Endothelial cell of umbilical vein (primary cell): ENCODE measurements around the gene MVK. TPM values are rescaled to one million over a fixed set of nuclear protein-coding genes. Genes with fewer than 3 reads are reported as not detected.

Source experiments
- BruUV-seq: library from RNA; stranded (reverse); fragments of 400-500 nt; replicated peaks from 2 replicates; lab custom pipeline; 2021; lab: Mats Ljungman, UMichigan
- CTCF ChIA-PET: fragments of 300-600, 350-600 bp; sonication (Branson Sonifier 250); formaldehyde crosslinking; loops from one replicate; lab custom pipeline; 2021; ENCODE audit warnings: antibody characterized with exemption, inconsistent platforms; lab: Charles Lee
- POLR2A ChIA-PET: fragments of 300-600, 350-600 bp; sonication (Branson Sonifier 250); formaldehyde crosslinking; loops from one replicate; lab custom pipeline; 2021; ENCODE audit warnings: antibody characterized with exemption, inconsistent platforms; lab: Charles Lee
- DNase-seq: peaks from one replicate; pipeline ENCODE4 v3.0.0-alpha.2; 2011; ENCODE audit warnings: low read depth, low spot score
- FAIRE-seq: peaks from 2 replicates; lab custom pipeline; 2011; peaks lifted over from hg19 to GRCh38; lab: Jason Lieb, UNC
- H2AFZ ChIP-seq: 2 replicates; pipeline ENCODE4 v1.6.0; 2012; ENCODE audit warnings: low read depth, low read length, control low read depth, inconsistent platforms
- H3K27ac ChIP-seq: 2 replicates; pipeline ENCODE4 v1.5.1; 2011; ENCODE audit warnings: low read depth, mild to moderate bottlenecking, control low read depth, low read length, moderate library complexity; ENCODE audit not compliant: insufficient read depth
- H3K27me3 ChIP-seq, 2 experiments: 2 replicates each; pipeline versions ENCODE4 v1.6.0 to v1.6.1; 2011; ENCODE audit warnings: low read length in 2 of 2, mixed read lengths in 1 of 2; ENCODE audit not compliant: control insufficient read depth in 2 of 2, insufficient read depth in 2 of 2
- H3K36me3 ChIP-seq, 2 experiments: 2 replicates in 1 of 2; 3 replicates in 1 of 2; pipeline ENCODE4 v1.5.1; 2011; ENCODE audit warnings: low read length in 2 of 2, mild to moderate bottlenecking in 1 of 2, moderate library complexity in 1 of 2; ENCODE audit not compliant: control insufficient read depth in 2 of 2, insufficient read depth in 2 of 2; ENCODE audit errors: extremely low read depth in 1 of 2
- H3K4me1 ChIP-seq: 3 replicates; pipeline ENCODE4 v1.5.1; 2011; ENCODE audit warnings: mild to moderate bottlenecking, low read length; ENCODE audit not compliant: control insufficient read depth, insufficient read depth; ENCODE audit errors: extremely low read depth
- H3K4me2 ChIP-seq: 2 replicates; pipeline ENCODE4 v1.6.1; 2011; ENCODE audit warnings: low read length, control low read depth, mixed read lengths; ENCODE audit not compliant: insufficient read depth
- H3K4me3 ChIP-seq, 3 experiments: fragments of 200-600 bp in 1 of 3; sonication (generic), shearing (Covaris generic) in 1 of 3; replicated peaks in 1 of 3; 2 replicates each; pipeline ENCODE4 v1.5.1; 2011 to 2016; ENCODE audit warnings: control low read depth in 3 of 3, low read length in 3 of 3, mild to moderate bottlenecking in 2 of 3, inconsistent platforms in 1 of 3, low read depth in 1 of 3, moderate library complexity in 1 of 3; ENCODE audit not compliant: insufficient read depth in 1 of 3
- H3K79me2 ChIP-seq: 2 replicates; pipeline ENCODE4 v1.6.0; 2012; ENCODE audit warnings: low read length, inconsistent platforms; ENCODE audit not compliant: control insufficient read depth, insufficient read depth
- H3K9ac ChIP-seq: replicated peaks from 2 replicates; pipeline ENCODE3; 2011; ENCODE audit warnings: low read length, control low read depth; ENCODE audit not compliant: insufficient read depth; ENCODE audit errors: extremely low read depth
- H3K9me1 ChIP-seq: replicated peaks from 3 replicates; pipeline ENCODE4 v1.6.0; 2011; ENCODE audit warnings: mild to moderate bottlenecking, low read length; ENCODE audit not compliant: control insufficient read depth, insufficient read depth; ENCODE audit errors: extremely low read depth
- H3K9me3 ChIP-seq: replicated peaks from 2 replicates; pipeline ENCODE4 v1.5.1; 2012; ENCODE audit warnings: low read length, inconsistent platforms; ENCODE audit not compliant: control insufficient read depth, insufficient read depth
- H4K20me1 ChIP-seq: replicated peaks from 2 replicates; pipeline ENCODE3; 2011; ENCODE audit warnings: mild to moderate bottlenecking, low read length; ENCODE audit not compliant: control insufficient read depth, insufficient read depth; ENCODE audit errors: extremely low read depth
- CTCF ChIP-seq, 2 donors: IDR thresholded peaks; 1 replicate in 1 of 2; 2 replicates in 1 of 2; pipeline ENCODE4 v1.5.1; 2011; ENCODE audit warnings: low read length in 2 of 2, mild to moderate bottlenecking in 2 of 2, moderate library complexity in 2 of 2, control low read depth in 1 of 2, inconsistent platforms in 1 of 2, low read depth in 1 of 2; ENCODE audit not compliant: insufficient read depth in 1 of 2; ENCODE audit errors: extremely low read depth in 1 of 2
- EZH2 ChIP-seq: IDR thresholded peaks from 2 replicates; pipeline ENCODE4 v1.6.1; 2012; ENCODE audit warnings: borderline replicate concordance, low read depth, mild to moderate bottlenecking, moderate library complexity, low read length, inconsistent platforms; ENCODE audit not compliant: severe bottlenecking
- FOS ChIP-seq: IDR thresholded peaks from 2 replicates; pipeline ENCODE4 v1.6.1; 2011; ENCODE audit warnings: mild to moderate bottlenecking, low read length, moderate library complexity, borderline replicate concordance; ENCODE audit not compliant: insufficient read depth
- GATA2 ChIP-seq: IDR thresholded peaks from 2 replicates; pipeline ENCODE4 v1.7.0; 2011; ENCODE audit warnings: low read depth, mild to moderate bottlenecking, moderate library complexity, mixed read lengths, low read length; ENCODE audit not compliant: insufficient read length, insufficient read depth
- JUN ChIP-seq: IDR thresholded peaks from 2 replicates; pipeline ENCODE4 v1.6.1; 2011; ENCODE audit warnings: borderline replicate concordance, low read depth; ENCODE audit not compliant: insufficient read length, insufficient read depth
- MYC ChIP-seq: IDR thresholded peaks from one replicate; pipeline ENCODE4 v1.6.1; 2011; ENCODE audit warnings: mild to moderate bottlenecking, low read depth, low read length
- POLR2AphosphoS5 ChIP-seq: IDR thresholded peaks from 2 replicates; pipeline ENCODE4 v1.6.1; 2012; ENCODE audit warnings: low read depth, mild to moderate bottlenecking, control low read depth, low read length, moderate library complexity; ENCODE audit not compliant: insufficient read depth
- dilution Hi-C: fragments of 300-500 bp; cut with MboI; formaldehyde crosslinking; loops from one replicate; pipeline ENCODE4 v1.15.0; 2019; ENCODE audit warnings: low sequenced_read_pairs; ENCODE audit not compliant: extremely low pct_ligation_motif_present
- intact Hi-C: fragments of 100-400 bp; cut with micrococcal nuclease; formaldehyde crosslinking; loops from one replicate; pipeline ENCODE4 v1.10.0; 2022
- polyA plus RNA-seq, 4 experiments: library from polyadenylated mRNA; depleted of rRNA in 3 of 4; stranded (reverse) in 3 of 4; unstranded in 1 of 4; fragments of >200 nt; gene quantifications; 2 replicates each; pipeline versions ENCODE4 v1.2.1 to v1.2.3, GENCODE V29; 2011 to 2012; ENCODE audit warnings: missing spikeins in 1 of 4
- total RNA-seq: library from RNA; stranded (reverse); gene quantifications from 2 replicates; pipeline ENCODE4 v1.2.3, GENCODE V29; 2021

MVK gene
- total and polyA plus RNA-seq, 2 donors (not counting 3 experiments of a cell fraction or from before 2014, with no cell fraction given): 32.6 to 42.6 TPM

- no peak for DNase-seq
- Histone ChIP-seq H3K4me2 (no peak overlapping the region), H3K4me3 (no peak overlapping the region), H3K9ac (no peak overlapping the region), H3K27me3 (no peaks in the 10 kb centered on the region), H3K9me3 (no peaks in the 10 kb centered on the region), H4K20me1 (no peaks in the 10 kb centered on the region), H3K4me1 (peaks cover 8% of the 10 kb centered on the region), H3K9me1 (no peaks in the 10 kb centered on the region), H3K27ac (no peak overlapping the region), H3K79me2 (no peaks in the 10 kb centered on the region), H2AFZ (no peak overlapping the region), H3K36me3 (no peaks in the 10 kb centered on the region)
- FAIRE-seq: no peak
- BruUV-seq: no TSS peak
- dilution Hi-C loops (no loop called here), intact Hi-C loops (no loop called here)
- CTCF ChIA-PET: no interaction called here
- POLR2A ChIA-PET: no interaction called here
- TF ChIP-seq POLR2AphosphoS5: no peak
- no peak for TF ChIP-seq CTCF (IDR thresholded peaks at IDR 0.05; ENCODE audit: extremely low read depth in 1 of 2, insufficient read depth in 1 of 2, low read depth in 1 of 2, low read length in 2 of 2)
- no peak for TF ChIP-seq GATA2
- TF ChIP-seq JUN: no peak
- TF ChIP-seq FOS: no peak
- no peak for TF ChIP-seq EZH2
- no peak for TF ChIP-seq MYC
Observed at GRCh38 chr12:109548258-109548657, 25.3 kb upstream of the MVK start.
